Islet of Langerhans (tissue), 1 donor: ENCODE data around the gene DTNA.

Experiments
- FAIRE-seq: peaks from one replicate; lab custom pipeline; 2011; peaks lifted over from hg19 to GRCh38; lab: Jason Lieb, UNC

DTNA gene

DNA sequence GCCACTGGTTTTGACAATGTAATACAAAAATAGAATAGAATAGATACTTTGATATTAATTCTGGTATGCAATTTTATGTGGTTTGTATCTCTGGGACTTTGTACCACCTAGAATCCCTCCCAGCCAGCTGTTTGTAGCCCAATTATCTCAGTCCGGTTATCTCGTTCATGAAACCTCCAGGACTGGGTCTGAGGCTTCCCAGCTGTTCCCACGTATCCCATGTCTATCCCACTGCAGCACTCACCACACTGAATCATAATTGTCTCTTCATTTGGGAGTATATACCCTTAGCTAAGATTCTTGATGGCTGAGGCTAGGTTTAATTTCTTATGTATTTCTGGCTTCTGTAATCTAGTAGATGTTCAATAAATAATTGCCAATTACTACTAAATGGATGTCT is 226.7 kb downstream of the DTNA start:
- FAIRE-seq = no peak

DNA sequence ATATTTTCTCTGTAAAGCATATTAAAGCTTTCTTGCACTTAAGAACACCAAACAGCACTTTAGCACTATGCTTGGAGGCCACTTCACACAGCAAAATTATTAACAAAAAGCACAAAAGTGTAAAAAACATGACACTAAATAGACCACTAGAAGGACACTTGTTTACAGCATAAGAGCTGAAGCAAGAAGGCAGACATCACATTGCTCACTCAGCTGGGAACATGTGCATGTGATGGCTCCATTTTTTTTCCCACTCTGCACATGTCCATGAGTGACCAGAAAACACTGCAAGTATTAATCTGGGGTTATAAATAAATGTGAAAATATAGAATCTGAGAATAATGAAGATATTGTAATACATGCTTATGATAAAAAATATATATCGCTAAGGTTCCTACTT is 228.0 kb downstream of the DTNA start:
- no peak for FAIRE-seq
